Upper lobe of right lung (tissue), 1 donor: Measurements from ENCODE around the gene THYN1. TPM values are rescaled to one million over a fixed set of nuclear protein-coding genes. Genes with fewer than 3 reads are reported as not detected.
"Not testable (repeated sequence)": the region's sequence is repeated elsewhere in the genome, so short reads cannot be mapped to it uniquely, and the experiment has no call there.

Source experiments
- ATAC-seq: fragments of 200-7000 bp; cut with Tn5 transposase; one replicate; pipeline ENCODE4 v1.9.1; 2020; ENCODE audit warnings: mild to moderate bottlenecking, moderate library complexity
- DNase-seq: peaks from one replicate; pipeline ENCODE4 v3.0.0-alpha.2; 2020
- H3K27ac ChIP-seq: fragments of 200-600 bp; one replicate; pipeline ENCODE4 v1.8.0; 2022
- H3K27me3 ChIP-seq: fragments of 200-600 bp; one replicate; pipeline ENCODE4 v1.8.0; 2022; ENCODE audit warnings: mild to moderate bottlenecking
- H3K36me3 ChIP-seq: fragments of 200-600 bp; one replicate; pipeline ENCODE4 v1.8.0; 2022
- H3K4me1 ChIP-seq: fragments of 200-600 bp; one replicate; pipeline ENCODE4 v1.8.0; 2022
- H3K4me3 ChIP-seq: fragments of 200-600 bp; one replicate; pipeline ENCODE4 v1.8.0; 2022; ENCODE audit warnings: mild to moderate bottlenecking
- H3K9me3 ChIP-seq: fragments of 200-600 bp; one replicate; pipeline ENCODE4 v1.8.0; 2022
- CTCF ChIP-seq: fragments of 200-600 bp; IDR thresholded peaks from one replicate; pipeline ENCODE4 v1.8.0; 2022; ENCODE audit warnings: antibody characterized with exemption
- intact Hi-C: fragments of 100-400 bp; cut with DNase I; formaldehyde crosslinking; loops from one replicate; pipeline ENCODE4 v1.11.0; 2022
- total RNA-seq: library from RNA; stranded (reverse); fragmentation: NEBNext Ultra II Directional; extraction: Animal tissue kit (Norgen Biotek cat#: 25700); gene quantifications from one replicate; pipeline ENCODE4 v1.2.1, GENCODE V29; 2021
- donor health status: DM: no; HTN: yes; CAD: no; lungs with severe emphysema.

Gene THYN1
- total RNA-seq, 1 donor from 2014 or later = 33.8 TPM

GRCh38 chr11:134290646-134291045, 37.5 kb upstream of the THYN1 start:
- intact Hi-C loops = no loop called here
- H3K36me3 ChIP-seq = no peaks in the 10 kb centered on the region
- no peak overlapping the region for H3K27ac ChIP-seq
- H3K4me1 ChIP-seq = no peaks in the 10 kb centered on the region
- no peak for TF ChIP-seq CTCF
- DNase-seq = no peak
- no peaks in the 10 kb centered on the region for H3K27me3 ChIP-seq
- no peak overlapping the region for H3K4me3 ChIP-seq
- H3K9me3 ChIP-seq = no peaks in the 10 kb centered on the region
- no peak for ATAC-seq

GRCh38 chr11:134289789-134290188, 36.6 kb upstream of the THYN1 start:
- no peak for TF ChIP-seq CTCF
- H3K27me3 ChIP-seq = no peaks in the 10 kb centered on the region
- no peak overlapping the region for H3K4me3 ChIP-seq
- no peaks in the 10 kb centered on the region for H3K9me3 ChIP-seq
- H3K27ac ChIP-seq = no peak overlapping the region
- no peaks in the 10 kb centered on the region for H3K36me3 ChIP-seq
- DNase-seq (no peak), ATAC-seq (no peak)
- intact Hi-C loops = no loop called here
- no peaks in the 10 kb centered on the region for H3K4me1 ChIP-seq

- DNase-seq = no peak
- H3K9me3 ChIP-seq = no peaks in the 10 kb centered on the region
- no peaks in the 10 kb centered on the region for H3K36me3 ChIP-seq
- ATAC-seq = no peak
- H3K4me1 ChIP-seq = no peaks in the 10 kb centered on the region
- no peak for TF ChIP-seq CTCF
- intact Hi-C loops = no loop called here
- H3K27ac ChIP-seq = no peak overlapping the region
- H3K27me3 ChIP-seq = no peaks in the 10 kb centered on the region
- H3K4me3 ChIP-seq = no peak overlapping the region
Observed at GRCh38 chr11:134289167-134289566, 36.0 kb upstream of the THYN1 start.

- no peak for DNase-seq
Observed at GRCh38 chr11:134288486-134288885, 35.3 kb upstream of the THYN1 start.

GRCh38 chr11:134287561-134287960, 34.4 kb upstream of the THYN1 start:
- Histone ChIP-seq H3K4me1 (no peaks in the 10 kb centered on the region), H3K9me3 (no peaks in the 10 kb centered on the region), H3K27ac (no peak overlapping the region), H3K36me3 (no peaks in the 10 kb centered on the region), H3K4me3 (no peak overlapping the region), H3K27me3 (no peaks in the 10 kb centered on the region)
- no peak for DNase-seq
- intact Hi-C loops = no loop called here
- ATAC-seq = no peak
- no peak for TF ChIP-seq CTCF

More at GRCh38 chr11:134288486-134288885, 35.3 kb upstream of the THYN1 start:
- Histone ChIP-seq H3K27me3 (no peaks in the 10 kb centered on the region), H3K27ac (no peak overlapping the region), H3K9me3 (no peaks in the 10 kb centered on the region), H3K4me3 (no peak overlapping the region), H3K36me3 (no peaks in the 10 kb centered on the region), H3K4me1 (no peaks in the 10 kb centered on the region)
- TF ChIP-seq CTCF = no peak
- intact Hi-C loops = no loop called here
- no peak for ATAC-seq

- H3K27ac ChIP-seq, DNase-seq, H3K9me3 ChIP-seq, H3K4me1 ChIP-seq, ATAC-seq, H3K36me3 ChIP-seq, H3K4me3 ChIP-seq, intact Hi-C loops: not testable (repeated sequence)
- H3K27me3 ChIP-seq = peaks cover 14% of the 10 kb centered on the region
Observed at GRCh38 chr11:134284349-134284748, 31.2 kb upstream of the THYN1 start.
